GM19035 (cell line): ENCODE results near the gene TXNRD3.
"Not testable (repeated sequence)": the region's sequence is repeated elsewhere in the genome, so short reads cannot be mapped to it uniquely, and the experiment has no call there.

ENCODE experiments used
- ATAC-seq: cut with Tn5 transposase; IDR thresholded peaks from one replicate; pipeline ENCODE4 v1.9.1; 2021; ENCODE audit not compliant: unreplicated experiment

Gene TXNRD3

DNA sequence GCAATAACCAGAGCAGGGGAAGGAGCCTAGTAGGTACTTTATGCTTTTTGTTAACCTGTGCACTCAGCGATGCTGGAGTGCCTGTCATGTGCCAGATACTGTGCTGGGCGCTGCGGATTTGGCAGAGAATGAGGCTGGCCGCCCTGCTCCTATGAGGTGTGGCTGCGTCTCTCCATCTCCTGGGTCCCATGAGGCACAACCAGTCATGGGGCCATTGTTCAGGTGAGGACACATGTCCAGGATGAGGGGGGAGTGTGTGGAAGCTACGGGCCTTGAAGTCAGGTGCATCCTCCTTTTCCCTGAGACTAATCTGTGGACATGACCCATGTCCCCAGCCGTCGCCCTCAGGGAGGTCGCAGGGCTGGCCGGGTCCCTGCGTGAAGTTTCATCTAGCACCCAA is 963 bp upstream of the TXNRD3 start:
- ATAC-seq: no peak

DNA sequence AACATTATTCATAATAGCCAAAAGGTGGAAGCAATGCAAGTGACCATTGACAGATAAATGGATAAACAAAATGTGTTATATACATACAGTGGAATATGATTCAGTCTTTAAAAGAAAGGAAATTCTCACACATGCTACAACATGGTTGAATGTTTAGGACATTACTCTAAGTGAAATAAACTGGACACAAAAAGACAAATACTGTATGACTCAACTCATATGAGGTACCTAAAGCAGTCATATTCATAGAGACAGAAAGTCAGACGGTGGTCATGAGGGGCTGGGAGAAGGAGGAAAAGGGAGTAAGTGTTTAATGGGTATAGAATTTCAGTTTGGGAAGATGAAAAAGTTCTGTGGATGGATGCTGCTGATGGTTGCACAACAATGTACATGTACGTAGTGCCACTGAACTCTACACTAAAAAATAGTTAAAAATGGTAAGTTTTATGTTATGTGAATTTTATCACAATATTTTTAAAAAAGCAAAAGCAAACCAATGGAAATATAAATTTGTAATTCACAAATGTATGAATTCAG is 5.3 kb downstream of the TXNRD3 start:
- ATAC-seq: no peak

DNA sequence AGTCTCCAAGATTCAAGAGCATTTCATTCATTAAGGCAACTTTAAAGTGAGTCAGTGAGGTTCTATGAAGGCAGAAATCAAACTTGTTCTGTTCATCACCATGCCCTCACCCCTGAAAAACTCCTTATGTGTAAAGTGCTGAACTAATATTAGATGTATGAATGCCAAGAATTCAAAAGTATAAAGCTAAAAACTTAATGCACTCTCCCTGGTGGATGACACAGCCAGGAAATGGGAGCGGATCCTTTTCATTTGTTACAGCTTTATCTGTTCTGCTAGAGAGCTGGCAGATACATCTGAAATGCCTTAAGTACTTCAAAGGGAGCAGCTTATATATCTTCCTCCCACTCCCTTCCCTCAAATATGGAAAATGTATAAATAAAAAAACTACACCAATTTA is 8.2 kb downstream of the TXNRD3 start:
- no peak for ATAC-seq

DNA sequence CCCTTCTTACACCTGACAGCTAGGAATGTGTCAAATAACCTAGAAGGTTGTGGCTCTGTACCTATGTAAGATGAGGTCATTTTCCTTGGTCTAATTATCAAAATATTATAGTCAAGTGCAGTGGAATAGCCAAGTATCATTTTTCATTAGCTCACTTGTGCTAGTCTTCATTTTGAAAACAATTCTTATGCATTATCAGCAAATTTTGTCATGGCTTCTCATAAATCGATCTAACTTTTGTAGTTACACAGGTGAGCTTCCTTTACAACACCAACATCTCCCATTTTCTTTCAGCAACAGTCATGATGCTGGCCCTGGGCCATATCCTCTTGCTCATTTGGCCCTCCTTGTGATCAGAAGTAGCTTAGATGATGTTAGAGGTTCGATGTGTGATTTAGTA is 10.3 kb downstream of the TXNRD3 start:
- ATAC-seq: no peak

DNA sequence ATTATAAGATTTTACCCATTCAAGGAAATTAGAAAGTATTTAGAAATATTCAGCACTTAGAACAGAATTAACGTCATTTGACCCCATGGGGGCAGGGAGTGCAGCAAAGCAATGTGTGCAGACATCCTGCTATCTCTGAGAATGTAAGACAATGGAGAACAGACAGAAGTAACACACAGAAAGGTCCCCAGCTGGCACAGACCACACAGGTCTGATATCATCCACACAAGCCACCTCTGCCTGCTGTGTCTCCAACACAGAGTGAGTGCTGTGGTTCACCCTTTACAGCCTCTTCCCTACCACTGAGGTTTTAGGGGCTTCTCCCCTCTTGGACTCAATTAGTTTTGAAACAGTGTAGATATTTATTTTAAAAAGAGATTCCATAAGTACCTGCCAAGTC is 16.1 kb downstream of the TXNRD3 start:
- no peak for ATAC-seq

DNA sequence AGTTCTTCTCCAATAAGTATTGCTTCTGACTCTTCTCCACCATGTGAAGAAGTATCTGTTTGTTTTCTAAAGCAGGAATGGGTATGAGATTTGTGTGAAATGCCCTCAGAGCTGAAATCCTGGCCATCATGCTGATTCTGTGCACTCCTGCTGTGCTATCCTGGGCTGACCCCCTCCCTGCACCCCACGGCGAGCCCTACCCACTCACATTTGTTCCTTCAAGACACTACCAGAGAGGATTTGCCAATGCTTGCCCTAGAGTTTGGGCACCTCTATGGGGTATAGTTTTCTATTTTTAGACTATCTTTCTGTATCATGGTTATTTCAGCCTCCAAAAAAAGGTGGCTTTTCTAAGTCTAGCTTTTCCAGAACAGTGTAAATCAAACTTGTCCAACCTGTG is 18.5 kb downstream of the TXNRD3 start:
- ATAC-seq: no peak

DNA sequence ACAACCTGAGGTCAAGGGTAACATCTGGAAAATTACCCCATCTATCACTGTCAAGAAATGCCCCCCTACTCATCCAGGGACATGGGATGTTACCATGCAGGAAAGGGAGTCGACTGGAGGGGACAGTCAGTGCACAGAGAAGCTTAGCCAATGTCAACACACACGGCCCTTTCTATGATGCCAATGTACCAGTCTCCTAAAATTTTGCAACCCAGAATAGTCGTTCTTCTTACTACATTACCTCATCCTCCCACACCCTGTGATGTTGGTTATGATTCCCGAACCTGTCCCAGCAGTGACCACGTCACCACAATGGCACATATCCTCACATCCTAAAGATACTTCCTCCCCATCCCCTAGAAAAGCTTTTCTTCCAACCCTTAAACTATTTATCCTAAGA is 20.1 kb downstream of the TXNRD3 start:
- no peak for ATAC-seq

DNA sequence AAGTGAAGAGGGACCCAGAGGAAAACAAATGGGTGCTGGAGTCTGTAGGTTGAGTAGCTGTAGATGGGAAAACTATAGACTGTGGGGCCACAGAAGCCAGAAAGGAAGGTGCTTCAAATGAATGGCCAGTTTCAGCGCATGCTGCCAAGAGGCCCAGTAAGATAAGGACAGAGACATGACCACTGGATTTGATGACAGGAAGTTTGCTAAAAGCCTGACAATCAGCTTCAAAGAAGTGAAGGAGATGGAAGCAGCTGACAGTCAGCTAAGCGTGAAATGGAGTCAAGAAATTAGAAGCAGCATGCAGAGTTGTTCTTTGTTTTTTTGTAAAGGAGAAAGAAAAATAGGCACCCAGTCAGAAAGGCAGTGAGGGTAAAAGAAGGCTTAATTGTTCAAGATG is 24.9 kb downstream of the TXNRD3 start:
- no peak for ATAC-seq

DNA sequence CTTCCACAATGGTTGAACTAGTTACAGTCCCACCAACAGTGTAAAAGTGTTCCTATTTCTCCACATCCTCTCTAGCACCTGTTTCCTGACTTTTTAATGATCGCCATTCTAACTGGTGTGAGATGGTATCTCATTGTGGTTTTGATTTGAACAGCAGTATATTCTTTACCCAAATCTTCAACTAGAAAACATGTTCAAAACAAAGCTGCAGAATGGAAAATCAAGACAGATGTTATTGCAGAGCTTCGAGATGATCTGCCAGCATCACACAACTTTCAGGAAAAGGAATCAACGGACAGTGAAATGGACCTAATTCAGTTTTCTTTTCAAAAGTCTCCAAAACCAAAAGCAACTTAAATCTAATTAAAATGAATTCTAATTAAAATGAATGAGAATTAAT is 29.2 kb downstream of the TXNRD3 start:
- not testable (repeated sequence) for ATAC-seq

DNA sequence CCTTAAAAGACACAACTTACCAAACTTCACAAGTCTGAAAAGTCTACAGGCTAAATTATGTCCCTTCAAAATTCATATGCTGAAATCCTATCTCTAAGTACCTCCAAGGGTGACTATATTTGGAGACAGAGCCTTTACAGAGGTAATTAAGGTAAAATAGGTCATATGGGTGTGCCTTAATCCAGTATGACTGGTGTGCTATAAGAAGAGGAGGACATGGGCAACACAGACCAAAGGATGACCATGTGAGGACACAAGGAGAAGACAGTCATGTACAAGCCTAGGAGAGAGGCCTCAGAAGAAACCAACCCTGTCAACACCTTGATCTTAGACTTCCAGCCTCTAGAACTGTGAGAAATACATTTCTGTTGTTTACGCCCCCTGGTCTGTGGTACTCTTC is 32.2 kb downstream of the TXNRD3 start:
- no peak for ATAC-seq

DNA sequence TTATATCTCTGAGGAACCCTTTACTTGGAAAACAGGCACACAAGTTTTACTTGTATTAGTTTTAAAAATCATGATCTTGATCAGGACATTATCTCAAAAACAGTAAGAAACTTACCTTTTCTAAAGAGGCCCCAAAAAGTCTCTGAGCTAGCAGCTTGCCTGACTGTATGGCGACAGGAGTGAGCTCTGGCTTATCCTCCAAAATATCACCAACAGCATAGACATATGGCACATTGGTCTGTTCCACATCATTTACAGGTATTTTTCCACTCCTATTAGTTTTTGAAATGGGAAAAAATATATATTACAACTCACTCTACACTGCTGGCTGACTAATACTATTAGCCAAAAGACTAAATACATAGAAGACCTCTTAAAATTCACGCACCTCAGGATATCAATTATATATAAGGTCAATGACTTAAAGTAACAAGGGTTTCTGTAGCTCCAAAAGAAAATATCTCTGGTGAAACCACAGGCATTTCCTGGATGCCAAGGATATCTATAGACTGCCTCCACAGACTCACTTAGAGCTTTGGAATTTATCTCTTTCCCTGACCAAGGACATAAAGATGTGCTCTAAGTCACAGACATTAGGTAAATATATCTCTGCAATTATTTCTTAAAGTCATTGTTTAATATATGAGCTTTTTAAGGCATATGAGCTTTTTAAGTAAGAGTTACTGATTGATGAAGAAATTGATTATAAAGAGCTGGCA is 33.1 kb downstream of the TXNRD3 start:
- ATAC-seq: no peak

DNA sequence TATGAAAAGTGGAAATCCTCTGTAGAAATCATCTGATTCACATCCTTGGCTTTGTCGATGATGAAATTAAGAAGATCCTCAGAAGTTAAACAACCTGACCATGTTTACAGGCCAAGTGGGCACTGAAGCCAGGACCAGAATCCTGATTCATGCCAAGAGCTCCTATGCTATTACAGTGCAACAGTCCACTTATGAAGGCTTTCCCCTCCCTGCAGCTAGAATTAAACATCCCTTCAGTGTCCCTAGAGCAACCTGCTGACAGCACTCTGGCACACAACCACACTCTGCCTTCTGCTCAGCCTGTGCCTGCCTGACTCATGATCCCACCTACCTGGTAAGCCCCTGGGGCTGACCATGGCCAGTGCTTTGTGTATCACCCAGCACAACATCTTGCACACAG is 33.8 kb downstream of the TXNRD3 start:
- ATAC-seq: no peak

DNA sequence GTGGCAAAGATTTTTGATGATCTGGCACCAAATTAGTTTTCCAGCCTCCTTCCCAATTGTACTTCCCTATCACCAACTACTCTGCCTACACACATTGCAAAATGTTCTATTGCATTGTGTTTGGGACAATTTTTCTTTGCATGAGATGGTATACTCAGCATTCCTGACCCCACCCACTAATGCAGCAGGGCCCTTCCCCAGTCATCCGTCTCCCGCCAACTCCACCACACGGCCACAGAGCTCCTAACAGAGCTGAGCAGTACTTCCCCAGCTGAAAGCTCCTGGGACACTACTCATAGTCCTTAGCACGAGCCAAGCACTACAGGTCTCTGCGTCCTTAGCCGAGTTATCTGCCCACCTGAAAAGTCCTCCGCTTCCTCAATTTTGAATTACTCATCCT is 34.2 kb downstream of the TXNRD3 start:
- ATAC-seq: no peak

DNA sequence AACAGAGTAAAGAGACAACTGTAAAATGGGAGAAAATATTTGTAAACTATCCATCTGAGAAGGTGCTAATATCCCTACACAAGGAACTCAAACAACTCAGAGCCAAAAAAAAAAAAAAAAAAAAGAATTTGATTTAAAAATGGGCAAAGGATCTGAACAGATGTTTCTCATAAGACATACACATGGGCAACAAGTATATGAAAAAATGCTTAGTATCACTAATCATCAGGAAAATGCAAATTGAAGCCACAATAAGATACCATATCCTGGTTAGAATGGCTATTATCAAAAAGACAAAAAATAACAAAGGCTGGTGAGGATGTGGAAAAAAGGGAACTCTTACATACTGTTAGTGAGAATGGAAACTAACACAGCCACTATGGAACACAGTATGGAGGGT is 36.2 kb downstream of the TXNRD3 start:
- ATAC-seq: no peak

DNA sequence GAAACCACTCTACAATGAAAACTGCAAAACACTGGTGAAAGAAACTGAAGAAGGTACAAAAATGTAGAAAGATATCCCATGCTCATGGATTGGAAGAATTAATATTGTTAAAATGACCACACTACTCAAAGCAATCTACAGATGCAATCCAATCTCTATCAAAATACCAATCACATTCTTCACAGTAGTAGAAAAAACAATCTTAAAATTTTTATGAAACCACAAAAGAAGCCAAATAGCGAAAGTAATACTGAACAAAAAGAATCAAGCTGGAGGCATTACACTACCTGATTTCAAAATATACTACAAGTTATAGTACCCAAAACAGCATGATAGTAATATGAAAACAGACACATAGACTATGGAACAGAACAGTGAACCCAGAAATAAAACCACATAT is 36.9 kb downstream of the TXNRD3 start:
- no peak for ATAC-seq

DNA sequence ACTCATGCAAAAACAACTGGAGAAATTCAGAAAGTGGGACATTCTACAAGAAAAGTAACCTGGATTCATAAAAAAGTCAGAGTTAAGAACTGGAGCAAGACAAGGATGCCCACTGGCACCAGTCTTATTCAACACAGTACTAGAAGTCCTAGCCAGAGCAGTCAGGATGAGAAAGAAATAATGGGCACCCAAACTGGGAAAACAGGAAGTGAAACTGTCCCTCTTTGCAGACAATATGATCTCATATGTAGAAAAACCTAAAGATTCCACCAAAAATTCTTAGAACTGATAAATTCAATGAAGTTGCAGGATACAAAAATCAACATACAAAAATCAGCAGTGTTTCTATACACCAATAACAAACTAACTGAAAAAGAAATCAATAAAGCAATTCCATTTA is 37.4 kb downstream of the TXNRD3 start:
- no peak for ATAC-seq

DNA sequence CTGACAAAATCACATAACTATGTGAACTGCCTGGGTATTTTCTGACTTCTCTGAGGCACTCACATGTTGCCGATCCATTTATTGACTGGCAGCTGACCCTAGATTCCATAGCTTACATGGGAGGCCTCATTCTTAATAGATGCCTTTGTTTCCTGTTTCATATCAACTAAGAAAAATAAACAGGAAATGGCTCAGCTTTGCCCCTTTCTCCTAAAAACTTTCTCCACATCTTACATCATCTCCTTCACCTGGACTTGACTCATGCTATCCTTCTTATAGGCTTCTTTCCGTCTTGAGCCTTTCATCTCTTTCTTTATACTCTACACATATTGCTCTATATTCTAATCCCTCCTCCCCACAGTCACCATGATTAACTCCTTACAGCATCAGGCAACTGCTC is 38.0 kb downstream of the TXNRD3 start:
- ATAC-seq: no peak

DNA sequence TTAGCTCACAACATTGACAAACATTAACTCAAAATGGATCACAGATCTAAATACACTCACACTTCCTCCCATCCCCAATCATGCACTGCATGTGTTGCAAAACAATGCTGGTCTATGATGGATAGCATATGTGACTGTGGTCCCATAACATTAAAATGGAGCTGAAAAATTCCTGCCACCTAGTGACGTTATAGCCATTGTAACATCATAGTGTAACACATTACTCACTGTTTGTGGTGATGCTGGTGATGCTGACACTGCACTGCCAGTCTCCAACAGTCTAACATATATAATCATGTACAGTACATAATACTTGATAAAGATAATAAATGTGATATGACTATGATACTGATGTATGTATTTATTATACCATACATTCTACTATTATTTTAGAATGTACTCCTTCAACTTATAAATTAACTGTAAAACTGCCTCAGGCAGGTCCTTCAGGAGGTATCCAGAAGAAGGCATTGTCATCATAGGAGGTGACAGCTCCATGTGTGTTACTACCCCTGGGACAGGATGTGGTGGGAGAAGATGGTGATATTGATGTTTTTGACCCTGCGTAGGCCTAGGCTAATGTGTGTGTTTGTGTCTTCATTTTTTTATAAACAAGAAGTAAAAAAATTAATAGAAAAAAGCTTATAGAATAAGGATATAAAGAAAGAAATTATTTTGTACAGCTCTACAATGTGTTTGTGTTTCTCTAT is 41.3 kb downstream of the TXNRD3 start:
- ATAC-seq: no peak

DNA sequence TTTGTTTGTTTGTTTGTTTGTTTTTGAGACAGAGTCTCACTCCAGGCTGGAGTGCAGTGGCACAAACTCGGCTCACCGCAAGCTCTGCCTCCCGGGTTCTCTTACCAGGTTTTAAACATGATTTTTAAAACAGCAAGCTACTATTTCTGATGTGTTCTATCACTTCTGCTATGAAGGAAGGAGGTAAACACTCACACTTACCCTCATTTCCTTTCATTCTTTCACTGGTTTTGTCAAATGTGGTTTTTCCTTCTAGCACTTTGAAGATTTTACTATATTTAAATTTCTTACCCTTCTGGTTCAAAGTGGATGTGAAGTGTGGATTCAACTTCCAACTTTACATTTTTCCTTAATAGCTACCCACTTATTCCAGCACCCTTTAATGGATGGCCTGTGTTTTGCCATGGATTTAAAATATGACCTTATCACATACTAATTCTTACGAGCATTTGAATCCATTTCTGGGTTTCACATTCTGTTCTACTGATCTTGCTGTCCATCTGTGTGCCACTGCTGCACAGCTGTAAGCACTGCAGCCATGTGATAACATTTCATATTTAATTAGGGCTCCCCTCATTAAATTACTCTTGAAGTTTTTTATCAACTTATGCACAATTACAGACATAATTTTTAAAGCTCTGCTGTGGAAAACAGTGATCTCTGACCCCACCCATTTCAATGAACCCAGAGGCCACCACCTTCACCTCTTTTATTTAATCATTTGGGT is 42.3 kb downstream of the TXNRD3 start:
- ATAC-seq: no peak

DNA sequence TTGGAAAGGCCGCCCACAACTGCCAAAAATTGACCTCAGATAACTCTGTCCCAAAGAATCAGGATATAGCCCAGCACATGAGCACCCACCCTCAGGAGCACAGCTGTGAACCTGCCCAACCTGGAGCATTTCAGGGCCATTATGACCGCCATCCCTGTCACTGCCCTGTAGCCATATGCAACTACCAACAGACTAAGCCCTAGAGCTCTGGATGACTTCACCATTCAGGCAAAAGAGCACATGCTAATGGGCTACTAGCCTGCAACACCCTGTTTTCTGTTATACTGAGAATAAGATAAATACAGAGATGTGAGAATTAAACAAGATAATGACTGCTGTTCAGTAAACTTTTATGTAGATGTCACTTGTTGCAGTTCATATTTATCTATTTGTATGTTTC is 45.0 kb downstream of the TXNRD3 start:
- no peak for ATAC-seq

DNA sequence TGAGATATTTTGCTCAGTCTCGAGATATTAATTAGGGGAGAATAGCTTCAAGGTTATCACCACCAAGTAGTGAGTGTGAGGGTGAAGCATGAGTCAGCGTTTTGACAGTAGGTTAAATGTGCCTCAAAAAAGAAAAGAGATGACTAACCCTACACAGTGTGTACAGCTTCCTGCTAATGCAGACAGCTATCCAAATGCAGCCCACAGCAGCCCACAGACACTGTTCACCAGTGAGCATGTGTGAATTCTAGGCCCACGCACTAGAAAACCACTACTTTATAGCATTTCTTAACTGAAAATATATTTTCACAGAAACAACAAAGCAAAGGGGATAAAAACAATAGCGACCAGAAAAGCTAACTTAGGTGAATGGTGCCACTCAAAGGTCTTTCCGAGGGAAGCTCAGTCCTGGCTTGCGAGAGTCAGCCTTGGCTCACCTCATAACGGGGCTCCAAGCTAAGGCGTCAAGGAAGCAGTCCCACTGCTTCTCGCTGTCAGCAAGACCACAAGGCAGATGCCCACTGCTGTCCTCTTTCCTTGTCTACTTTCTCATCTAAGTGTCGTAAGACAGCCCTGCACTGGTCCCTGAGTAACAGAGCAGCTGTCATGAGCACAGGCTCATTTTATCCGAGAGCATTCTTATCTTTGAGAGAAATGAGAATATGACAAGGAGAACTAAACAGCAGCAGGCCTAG is 47.6 kb downstream of the TXNRD3 start:
- ATAC-seq: no peak
